K562 (cell line): ENCODE measurements around the gene HIVEP2. TPM values are rescaled to one million over a fixed set of nuclear protein-coding genes. Genes with fewer than 3 reads are reported as not detected.

Source experiments
- BRD4 ChIP-seq: fragments of 200-600 bp; sonication (generic); IDR thresholded peaks from 2 replicates; pipeline ENCODE4 v1.6.1; 2017; ENCODE audit warnings: inconsistent platforms
- TFAM ChIP-seq: fragments of 250-450 bp; sonication (Bioruptor Pico); conservative IDR thresholded peaks from 2 replicates; pipeline ENCODE4 v1.5.0; 2021; ENCODE audit warnings: mild to moderate bottlenecking, moderate library complexity
- ZBED1 ChIP-seq: IDR thresholded peaks from 2 replicates; pipeline ENCODE4 v1.6.1; 2014
- ZEB2 ChIP-seq: fragments of 450-650 bp; IDR thresholded peaks from 2 replicates; pipeline ENCODE4 v1.6.1; 2016
- polyA plus RNA-seq, 8 experiments: library from polyadenylated mRNA; depleted of rRNA in 4 of 8; stranded (reverse) in 5 of 8; unstranded in 3 of 8; fragments of >200 nt; fragmentation: Nextera tagmentation in 2 of 8; fragmentation: Illumina TruSeq in 1 of 8; extraction: Ambion mirVana in 2 of 8; extraction: Trizol in 1 of 8; gene quantifications; 2 replicates each; pipeline versions ENCODE4 v1.2.1 to v1.2.3, GENCODE V29; 2011 to 2014; ENCODE audit warnings: inconsistent platforms in 1 of 8, missing spikeins in 1 of 8
- total RNA-seq, 7 experiments: library from RNA; depleted of rRNA in 6 of 7; stranded (reverse); fragments of >200 nt in 6 of 7; fragmentation: Illumina TruSeq in 2 of 7; extraction: Trizol in 2 of 7; gene quantifications; 2 replicates each; pipeline versions ENCODE4 v1.2.1 to v1.2.3, GENCODE V29; 2011 to 2021; ENCODE audit warnings: low replicate concordance in 1 of 7
- TF ChIP-seq, protein P1 (sequence below): fragments of 200-600 bp; sonication (generic); IDR thresholded peaks from one replicate; pipeline ENCODE4 v1.6.1; 2012; ENCODE audit warnings: mild to moderate bottlenecking, low read depth, low read length, inconsistent platforms
- TF ChIP-seq, protein P2 (sequence below): IDR thresholded peaks from 3 replicates; pipeline ENCODE4 v1.6.1; 2011; ENCODE audit warnings: borderline replicate concordance, mild to moderate bottlenecking, moderate library complexity; ENCODE audit not compliant: insufficient read length; ENCODE audit errors: extremely low read depth

HIVEP2 gene
- total and polyA plus RNA-seq, 9 of the 15 experiments (the other 6 are each of a cell fraction or from before 2014, with no cell fraction given) = under 0.01 to 1.2 (median 0.31) TPM

DNA sequence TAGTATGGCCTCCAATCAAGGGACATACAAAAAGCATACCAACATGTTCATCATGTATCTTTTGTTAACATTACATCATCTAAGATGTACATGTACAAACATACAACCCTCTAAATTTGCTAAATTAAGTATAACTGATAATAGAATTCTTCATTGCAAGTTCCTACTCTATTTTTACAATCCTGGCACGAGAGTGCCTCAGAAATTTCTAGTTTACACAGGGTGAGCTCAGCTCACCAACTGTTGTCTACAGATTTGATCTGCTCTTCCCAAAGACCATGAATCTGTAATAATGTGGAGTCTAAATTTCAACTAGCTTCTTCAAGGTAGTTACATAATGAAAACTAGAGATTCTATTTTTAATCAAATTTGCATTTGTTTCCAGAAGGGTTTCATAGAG is 179.7 kb downstream of the HIVEP2 start (continued):
- TF ChIP-seq, protein P1, sequence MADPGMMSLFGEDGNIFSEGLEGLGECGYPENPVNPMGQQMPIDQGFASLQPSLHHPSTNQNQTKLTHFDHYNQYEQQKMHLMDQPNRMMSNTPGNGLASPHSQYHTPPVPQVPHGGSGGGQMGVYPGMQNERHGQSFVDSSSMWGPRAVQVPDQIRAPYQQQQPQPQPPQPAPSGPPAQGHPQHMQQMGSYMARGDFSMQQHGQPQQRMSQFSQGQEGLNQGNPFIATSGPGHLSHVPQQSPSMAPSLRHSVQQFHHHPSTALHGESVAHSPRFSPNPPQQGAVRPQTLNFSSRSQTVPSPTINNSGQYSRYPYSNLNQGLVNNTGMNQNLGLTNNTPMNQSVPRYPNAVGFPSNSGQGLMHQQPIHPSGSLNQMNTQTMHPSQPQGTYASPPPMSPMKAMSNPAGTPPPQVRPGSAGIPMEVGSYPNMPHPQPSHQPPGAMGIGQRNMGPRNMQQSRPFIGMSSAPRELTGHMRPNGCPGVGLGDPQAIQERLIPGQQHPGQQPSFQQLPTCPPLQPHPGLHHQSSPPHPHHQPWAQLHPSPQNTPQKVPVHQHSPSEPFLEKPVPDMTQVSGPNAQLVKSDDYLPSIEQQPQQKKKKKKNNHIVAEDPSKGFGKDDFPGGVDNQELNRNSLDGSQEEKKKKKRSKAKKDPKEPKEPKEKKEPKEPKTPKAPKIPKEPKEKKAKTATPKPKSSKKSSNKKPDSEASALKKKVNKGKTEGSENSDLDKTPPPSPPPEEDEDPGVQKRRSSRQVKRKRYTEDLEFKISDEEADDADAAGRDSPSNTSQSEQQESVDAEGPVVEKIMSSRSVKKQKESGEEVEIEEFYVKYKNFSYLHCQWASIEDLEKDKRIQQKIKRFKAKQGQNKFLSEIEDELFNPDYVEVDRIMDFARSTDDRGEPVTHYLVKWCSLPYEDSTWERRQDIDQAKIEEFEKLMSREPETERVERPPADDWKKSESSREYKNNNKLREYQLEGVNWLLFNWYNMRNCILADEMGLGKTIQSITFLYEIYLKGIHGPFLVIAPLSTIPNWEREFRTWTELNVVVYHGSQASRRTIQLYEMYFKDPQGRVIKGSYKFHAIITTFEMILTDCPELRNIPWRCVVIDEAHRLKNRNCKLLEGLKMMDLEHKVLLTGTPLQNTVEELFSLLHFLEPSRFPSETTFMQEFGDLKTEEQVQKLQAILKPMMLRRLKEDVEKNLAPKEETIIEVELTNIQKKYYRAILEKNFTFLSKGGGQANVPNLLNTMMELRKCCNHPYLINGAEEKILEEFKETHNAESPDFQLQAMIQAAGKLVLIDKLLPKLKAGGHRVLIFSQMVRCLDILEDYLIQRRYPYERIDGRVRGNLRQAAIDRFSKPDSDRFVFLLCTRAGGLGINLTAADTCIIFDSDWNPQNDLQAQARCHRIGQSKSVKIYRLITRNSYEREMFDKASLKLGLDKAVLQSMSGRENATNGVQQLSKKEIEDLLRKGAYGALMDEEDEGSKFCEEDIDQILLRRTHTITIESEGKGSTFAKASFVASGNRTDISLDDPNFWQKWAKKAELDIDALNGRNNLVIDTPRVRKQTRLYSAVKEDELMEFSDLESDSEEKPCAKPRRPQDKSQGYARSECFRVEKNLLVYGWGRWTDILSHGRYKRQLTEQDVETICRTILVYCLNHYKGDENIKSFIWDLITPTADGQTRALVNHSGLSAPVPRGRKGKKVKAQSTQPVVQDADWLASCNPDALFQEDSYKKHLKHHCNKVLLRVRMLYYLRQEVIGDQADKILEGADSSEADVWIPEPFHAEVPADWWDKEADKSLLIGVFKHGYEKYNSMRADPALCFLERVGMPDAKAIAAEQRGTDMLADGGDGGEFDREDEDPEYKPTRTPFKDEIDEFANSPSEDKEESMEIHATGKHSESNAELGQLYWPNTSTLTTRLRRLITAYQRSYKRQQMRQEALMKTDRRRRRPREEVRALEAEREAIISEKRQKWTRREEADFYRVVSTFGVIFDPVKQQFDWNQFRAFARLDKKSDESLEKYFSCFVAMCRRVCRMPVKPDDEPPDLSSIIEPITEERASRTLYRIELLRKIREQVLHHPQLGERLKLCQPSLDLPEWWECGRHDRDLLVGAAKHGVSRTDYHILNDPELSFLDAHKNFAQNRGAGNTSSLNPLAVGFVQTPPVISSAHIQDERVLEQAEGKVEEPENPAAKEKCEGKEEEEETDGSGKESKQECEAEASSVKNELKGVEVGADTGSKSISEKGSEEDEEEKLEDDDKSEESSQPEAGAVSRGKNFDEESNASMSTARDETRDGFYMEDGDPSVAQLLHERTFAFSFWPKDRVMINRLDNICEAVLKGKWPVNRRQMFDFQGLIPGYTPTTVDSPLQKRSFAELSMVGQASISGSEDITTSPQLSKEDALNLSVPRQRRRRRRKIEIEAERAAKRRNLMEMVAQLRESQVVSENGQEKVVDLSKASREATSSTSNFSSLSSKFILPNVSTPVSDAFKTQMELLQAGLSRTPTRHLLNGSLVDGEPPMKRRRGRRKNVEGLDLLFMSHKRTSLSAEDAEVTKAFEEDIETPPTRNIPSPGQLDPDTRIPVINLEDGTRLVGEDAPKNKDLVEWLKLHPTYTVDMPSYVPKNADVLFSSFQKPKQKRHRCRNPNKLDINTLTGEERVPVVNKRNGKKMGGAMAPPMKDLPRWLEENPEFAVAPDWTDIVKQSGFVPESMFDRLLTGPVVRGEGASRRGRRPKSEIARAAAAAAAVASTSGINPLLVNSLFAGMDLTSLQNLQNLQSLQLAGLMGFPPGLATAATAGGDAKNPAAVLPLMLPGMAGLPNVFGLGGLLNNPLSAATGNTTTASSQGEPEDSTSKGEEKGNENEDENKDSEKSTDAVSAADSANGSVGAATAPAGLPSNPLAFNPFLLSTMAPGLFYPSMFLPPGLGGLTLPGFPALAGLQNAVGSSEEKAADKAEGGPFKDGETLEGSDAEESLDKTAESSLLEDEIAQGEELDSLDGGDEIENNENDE = no peak
- TF ChIP-seq ZEB2 (no peak), TFAM (CRISPR knock-in tag) (no peak), BRD4 (no peak), ZBED1 (no peak)
- TF ChIP-seq, protein P2, sequence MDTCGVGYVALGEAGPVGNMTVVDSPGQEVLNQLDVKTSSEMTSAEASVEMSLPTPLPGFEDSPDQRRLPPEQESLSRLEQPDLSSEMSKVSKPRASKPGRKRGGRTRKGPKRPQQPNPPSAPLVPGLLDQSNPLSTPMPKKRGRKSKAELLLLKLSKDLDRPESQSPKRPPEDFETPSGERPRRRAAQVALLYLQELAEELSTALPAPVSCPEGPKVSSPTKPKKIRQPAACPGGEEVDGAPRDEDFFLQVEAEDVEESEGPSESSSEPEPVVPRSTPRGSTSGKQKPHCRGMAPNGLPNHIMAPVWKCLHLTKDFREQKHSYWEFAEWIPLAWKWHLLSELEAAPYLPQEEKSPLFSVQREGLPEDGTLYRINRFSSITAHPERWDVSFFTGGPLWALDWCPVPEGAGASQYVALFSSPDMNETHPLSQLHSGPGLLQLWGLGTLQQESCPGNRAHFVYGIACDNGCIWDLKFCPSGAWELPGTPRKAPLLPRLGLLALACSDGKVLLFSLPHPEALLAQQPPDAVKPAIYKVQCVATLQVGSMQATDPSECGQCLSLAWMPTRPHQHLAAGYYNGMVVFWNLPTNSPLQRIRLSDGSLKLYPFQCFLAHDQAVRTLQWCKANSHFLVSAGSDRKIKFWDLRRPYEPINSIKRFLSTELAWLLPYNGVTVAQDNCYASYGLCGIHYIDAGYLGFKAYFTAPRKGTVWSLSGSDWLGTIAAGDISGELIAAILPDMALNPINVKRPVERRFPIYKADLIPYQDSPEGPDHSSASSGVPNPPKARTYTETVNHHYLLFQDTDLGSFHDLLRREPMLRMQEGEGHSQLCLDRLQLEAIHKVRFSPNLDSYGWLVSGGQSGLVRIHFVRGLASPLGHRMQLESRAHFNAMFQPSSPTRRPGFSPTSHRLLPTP = no peak
